HL-60 (cell line): ENCODE measurements around the gene ADPRH.

Experiments used
- CTCF ChIP-seq: IDR thresholded peaks from one replicate; pipeline ENCODE4 v1.5.1; 2011; ENCODE audit warnings: low read length, control low read depth, inconsistent platforms; ENCODE audit not compliant: insufficient read depth
- GABPA ChIP-seq: IDR thresholded peaks from 2 replicates; pipeline ENCODE4 v1.6.1; 2012; ENCODE audit warnings: low read depth
- TF ChIP-seq, protein P1 (sequence below): IDR thresholded peaks from 2 replicates; pipeline ENCODE4 v1.6.1; 2012; ENCODE audit warnings: low read depth; ENCODE audit not compliant: insufficient replicate concordance

DNA sequence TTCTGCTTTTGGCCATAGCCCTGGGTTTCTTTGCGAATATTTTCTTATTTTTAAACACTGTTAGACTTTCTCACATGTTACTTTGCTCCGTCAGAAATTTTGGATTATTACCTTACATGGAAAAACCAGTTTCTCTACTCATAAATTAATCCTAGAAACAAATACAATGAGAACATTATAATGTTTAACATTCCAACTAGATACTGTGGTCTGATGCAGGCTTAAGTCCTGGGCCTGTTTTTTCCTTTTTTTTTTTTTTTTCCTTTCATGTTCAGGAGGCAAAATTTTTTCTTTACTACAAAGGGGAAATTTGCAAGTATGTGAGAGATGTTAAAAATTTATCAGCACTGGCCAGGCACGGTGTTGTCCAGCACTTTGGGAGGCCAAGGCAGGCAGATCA lies 52.2 kb downstream of the ADPRH start:
- TF ChIP-seq CTCF: no peak
- TF ChIP-seq, protein P1, sequence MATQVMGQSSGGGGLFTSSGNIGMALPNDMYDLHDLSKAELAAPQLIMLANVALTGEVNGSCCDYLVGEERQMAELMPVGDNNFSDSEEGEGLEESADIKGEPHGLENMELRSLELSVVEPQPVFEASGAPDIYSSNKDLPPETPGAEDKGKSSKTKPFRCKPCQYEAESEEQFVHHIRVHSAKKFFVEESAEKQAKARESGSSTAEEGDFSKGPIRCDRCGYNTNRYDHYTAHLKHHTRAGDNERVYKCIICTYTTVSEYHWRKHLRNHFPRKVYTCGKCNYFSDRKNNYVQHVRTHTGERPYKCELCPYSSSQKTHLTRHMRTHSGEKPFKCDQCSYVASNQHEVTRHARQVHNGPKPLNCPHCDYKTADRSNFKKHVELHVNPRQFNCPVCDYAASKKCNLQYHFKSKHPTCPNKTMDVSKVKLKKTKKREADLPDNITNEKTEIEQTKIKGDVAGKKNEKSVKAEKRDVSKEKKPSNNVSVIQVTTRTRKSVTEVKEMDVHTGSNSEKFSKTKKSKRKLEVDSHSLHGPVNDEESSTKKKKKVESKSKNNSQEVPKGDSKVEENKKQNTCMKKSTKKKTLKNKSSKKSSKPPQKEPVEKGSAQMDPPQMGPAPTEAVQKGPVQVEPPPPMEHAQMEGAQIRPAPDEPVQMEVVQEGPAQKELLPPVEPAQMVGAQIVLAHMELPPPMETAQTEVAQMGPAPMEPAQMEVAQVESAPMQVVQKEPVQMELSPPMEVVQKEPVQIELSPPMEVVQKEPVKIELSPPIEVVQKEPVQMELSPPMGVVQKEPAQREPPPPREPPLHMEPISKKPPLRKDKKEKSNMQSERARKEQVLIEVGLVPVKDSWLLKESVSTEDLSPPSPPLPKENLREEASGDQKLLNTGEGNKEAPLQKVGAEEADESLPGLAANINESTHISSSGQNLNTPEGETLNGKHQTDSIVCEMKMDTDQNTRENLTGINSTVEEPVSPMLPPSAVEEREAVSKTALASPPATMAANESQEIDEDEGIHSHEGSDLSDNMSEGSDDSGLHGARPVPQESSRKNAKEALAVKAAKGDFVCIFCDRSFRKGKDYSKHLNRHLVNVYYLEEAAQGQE: no peak
- no peak for TF ChIP-seq GABPA
